Glutamatergic neuron (in vitro differentiated cells): ENCODE results near the gene TLL1. TPM values are rescaled to one million over a fixed set of nuclear protein-coding genes. Genes with fewer than 3 reads are reported as not detected.

Source experiments
- DNase-seq: peaks from one replicate; pipeline ENCODE4 v3.0.0; 2022
- H3K27ac Mint-ChIP-seq: one replicate; pipeline ENCODE4 v1.8.0; 2020; ENCODE audit warnings: mild to moderate bottlenecking, mixed read lengths, inconsistent platforms; ENCODE audit not compliant: unreplicated experiment
- H3K27me3 Mint-ChIP-seq: one replicate; pipeline ENCODE4 v1.8.0; 2020; ENCODE audit warnings: mild to moderate bottlenecking, moderate library complexity, mixed read lengths, inconsistent platforms; ENCODE audit not compliant: unreplicated experiment
- H3K36me3 Mint-ChIP-seq: one replicate; pipeline ENCODE4 v1.8.0; 2020; ENCODE audit warnings: mild to moderate bottlenecking, mixed read lengths, inconsistent platforms; ENCODE audit not compliant: unreplicated experiment
- H3K4me1 Mint-ChIP-seq: one replicate; pipeline ENCODE4 v1.8.0; 2020; ENCODE audit warnings: mild to moderate bottlenecking, low read depth, mixed read lengths, inconsistent platforms; ENCODE audit not compliant: unreplicated experiment
- H3K4me3 Mint-ChIP-seq: one replicate; pipeline ENCODE4 v1.8.0; 2020; ENCODE audit warnings: mild to moderate bottlenecking, mixed read lengths, inconsistent platforms; ENCODE audit not compliant: unreplicated experiment
- H3K9me3 Mint-ChIP-seq: one replicate; pipeline ENCODE4 v1.8.0; 2020; ENCODE audit warnings: mild to moderate bottlenecking, moderate library complexity, mixed read lengths, inconsistent platforms; ENCODE audit not compliant: unreplicated experiment
- total RNA-seq: library from RNA; stranded (reverse); fragmentation: NEBNext Ultra II Directional; extraction: Animal tissue kit (Norgen Biotek cat#: 25700); gene quantifications from one replicate; pipeline ENCODE4 v1.2.1, GENCODE V29; 2021; ENCODE audit not compliant: unreplicated experiment
- TF ChIP-seq, protein P1 (sequence below): fragments of 200-600 bp; sonication (generic); IDR thresholded peaks from one replicate; pipeline ENCODE4 v1.5.0; 2021; ENCODE audit not compliant: partially characterized antibody, unreplicated experiment

Gene TLL1
- total RNA-seq, 1 donor from 2014 or later, result 0.15 TPM

DNA sequence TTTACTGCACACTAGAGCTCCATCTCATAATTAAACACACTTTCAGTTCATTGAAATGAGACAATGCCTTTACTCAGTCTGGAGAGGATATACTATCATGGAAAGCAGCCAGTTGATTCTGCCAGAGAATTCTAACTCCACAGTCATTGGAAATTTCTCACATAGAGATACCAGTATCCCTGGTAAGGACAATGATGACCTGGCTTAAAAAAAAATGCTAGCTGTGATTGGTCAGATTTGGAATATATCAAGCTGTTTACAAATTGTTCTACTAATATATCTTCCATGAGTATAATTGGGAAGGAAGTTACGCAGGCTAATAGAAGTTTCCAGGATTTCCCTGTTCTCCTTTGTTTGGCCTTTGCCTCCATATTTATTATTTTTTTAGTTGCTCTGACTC is 34.5 kb upstream of the TLL1 start:
- no peak overlapping the region for H3K27ac Mint-ChIP-seq
- no peak overlapping the region for H3K4me3 Mint-ChIP-seq
- no peaks in the 10 kb centered on the region for H3K9me3 Mint-ChIP-seq
- peaks cover 2% of the 10 kb centered on the region for H3K27me3 Mint-ChIP-seq
- no peaks in the 10 kb centered on the region for H3K36me3 Mint-ChIP-seq
- TF ChIP-seq, protein P1, sequence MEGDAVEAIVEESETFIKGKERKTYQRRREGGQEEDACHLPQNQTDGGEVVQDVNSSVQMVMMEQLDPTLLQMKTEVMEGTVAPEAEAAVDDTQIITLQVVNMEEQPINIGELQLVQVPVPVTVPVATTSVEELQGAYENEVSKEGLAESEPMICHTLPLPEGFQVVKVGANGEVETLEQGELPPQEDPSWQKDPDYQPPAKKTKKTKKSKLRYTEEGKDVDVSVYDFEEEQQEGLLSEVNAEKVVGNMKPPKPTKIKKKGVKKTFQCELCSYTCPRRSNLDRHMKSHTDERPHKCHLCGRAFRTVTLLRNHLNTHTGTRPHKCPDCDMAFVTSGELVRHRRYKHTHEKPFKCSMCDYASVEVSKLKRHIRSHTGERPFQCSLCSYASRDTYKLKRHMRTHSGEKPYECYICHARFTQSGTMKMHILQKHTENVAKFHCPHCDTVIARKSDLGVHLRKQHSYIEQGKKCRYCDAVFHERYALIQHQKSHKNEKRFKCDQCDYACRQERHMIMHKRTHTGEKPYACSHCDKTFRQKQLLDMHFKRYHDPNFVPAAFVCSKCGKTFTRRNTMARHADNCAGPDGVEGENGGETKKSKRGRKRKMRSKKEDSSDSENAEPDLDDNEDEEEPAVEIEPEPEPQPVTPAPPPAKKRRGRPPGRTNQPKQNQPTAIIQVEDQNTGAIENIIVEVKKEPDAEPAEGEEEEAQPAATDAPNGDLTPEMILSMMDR, result no peak
- DNase-seq, result no peak
- H3K4me1 Mint-ChIP-seq, result no peaks in the 10 kb centered on the region

DNA sequence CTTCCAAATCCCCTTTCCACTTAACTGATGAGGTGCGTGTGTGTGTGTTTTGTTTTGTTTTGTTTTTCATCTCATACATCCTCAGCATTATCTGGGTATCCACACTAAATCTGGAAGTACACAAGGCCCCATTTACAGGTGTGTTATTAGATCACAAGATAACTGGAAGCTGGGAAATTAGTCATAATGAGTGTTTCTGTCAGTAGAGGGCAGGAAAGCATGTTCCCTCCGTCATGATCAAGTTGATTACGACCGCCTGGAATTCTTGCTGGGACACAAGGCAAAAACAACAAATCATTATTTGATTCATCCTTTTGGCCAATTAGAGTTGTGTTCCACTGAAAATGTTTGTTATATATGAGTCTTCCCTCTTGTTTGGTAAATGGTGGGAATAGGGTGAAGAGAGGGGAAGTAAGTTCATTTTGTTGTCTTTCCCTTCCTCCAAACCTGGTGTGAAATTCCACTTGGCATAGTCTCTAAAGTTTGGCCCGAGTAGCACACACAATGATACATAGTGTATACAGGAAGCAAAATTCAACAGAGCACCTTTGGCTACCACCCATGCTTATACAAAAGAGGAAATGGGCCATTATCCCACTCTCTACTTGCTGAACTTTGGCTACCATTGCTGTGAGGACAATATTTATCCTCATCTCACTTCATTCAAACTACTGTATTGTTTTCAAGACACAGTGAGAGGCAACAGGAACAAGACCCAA is 33.3 kb upstream of the TLL1 start:
- H3K27me3 Mint-ChIP-seq, result peaks cover 2% of the 10 kb centered on the region
- no peaks in the 10 kb centered on the region for H3K9me3 Mint-ChIP-seq
- no peak overlapping the region for H3K4me3 Mint-ChIP-seq
- no peak for DNase-seq
- H3K36me3 Mint-ChIP-seq, result no peaks in the 10 kb centered on the region
- TF ChIP-seq, protein P1, result no peak
- H3K4me1 Mint-ChIP-seq, result no peaks in the 10 kb centered on the region
- H3K27ac Mint-ChIP-seq, result no peak overlapping the region

DNA sequence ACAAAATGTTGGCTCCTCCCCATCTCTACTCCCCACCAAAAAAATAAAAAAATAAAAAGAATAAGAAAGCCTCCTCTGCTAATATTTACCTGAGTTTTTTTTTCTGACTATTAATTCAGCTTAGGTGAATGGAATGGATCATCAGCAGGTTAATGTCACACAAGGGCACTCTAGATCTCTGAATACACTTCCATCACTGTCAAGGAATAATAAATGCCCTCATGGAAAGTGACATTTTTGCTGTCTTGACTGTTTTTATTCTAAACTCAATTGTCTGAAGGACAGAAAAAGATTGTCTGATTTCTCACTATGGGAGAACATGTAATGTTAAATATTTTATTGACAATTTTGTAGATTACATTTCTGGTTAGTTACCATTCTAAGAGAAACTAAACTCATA is 30.4 kb upstream of the TLL1 start:
- Mint-ChIP-seq H3K9me3 (no peaks in the 10 kb centered on the region), H3K27ac (no peak overlapping the region), H3K4me3 (no peak overlapping the region), H3K27me3 (no peaks in the 10 kb centered on the region), H3K4me1 (no peaks in the 10 kb centered on the region), H3K36me3 (no peaks in the 10 kb centered on the region)
- DNase-seq, result no peak
- TF ChIP-seq, protein P1, result no peak

DNA sequence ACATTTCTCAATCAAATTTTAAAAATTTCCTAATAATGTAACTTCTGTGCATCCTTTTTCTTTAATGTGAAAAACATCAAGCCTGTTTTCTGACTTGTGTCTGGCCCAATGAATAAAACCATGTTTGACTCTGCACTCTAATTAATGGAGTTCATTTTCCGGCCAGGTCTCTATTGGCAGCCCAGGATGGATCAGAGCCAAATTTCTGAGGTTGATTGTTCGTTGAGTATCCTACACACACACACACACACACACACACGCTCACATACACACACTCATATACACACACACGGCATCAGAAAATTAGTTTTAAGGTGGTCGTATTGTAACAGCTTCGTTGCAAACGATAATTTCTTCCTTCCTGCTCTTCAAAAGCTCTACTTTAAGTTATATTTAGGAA is 28.9 kb upstream of the TLL1 start:
- DNase-seq, result no peak
- H3K27ac Mint-ChIP-seq, result no peak overlapping the region
- H3K4me3 Mint-ChIP-seq, result no peak overlapping the region
- H3K9me3 Mint-ChIP-seq, result no peaks in the 10 kb centered on the region
- TF ChIP-seq, protein P1, result no peak
- H3K36me3 Mint-ChIP-seq, result no peaks in the 10 kb centered on the region
- no peaks in the 10 kb centered on the region for H3K4me1 Mint-ChIP-seq
- no peaks in the 10 kb centered on the region for H3K27me3 Mint-ChIP-seq

DNA sequence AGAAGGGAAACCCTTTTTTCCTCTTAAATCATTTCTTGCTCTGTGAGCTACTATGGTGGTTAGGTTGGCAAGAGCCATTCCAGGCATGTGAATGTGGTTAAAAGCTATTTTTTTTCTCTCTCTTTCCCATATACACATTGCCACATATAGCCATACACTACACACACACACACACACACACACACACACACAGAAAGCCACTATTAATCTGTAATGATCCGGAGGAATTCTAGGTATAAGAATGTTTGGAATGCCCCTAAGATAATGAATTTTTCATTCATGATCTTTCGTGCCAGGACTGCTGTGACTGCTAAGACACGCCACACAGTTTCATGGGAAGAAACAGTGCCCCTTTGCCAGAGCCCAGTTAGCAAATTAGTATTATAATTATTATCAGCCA is 21.8 kb upstream of the TLL1 start:
- no peaks in the 10 kb centered on the region for H3K9me3 Mint-ChIP-seq
- TF ChIP-seq, protein P1, result no peak
- no peak overlapping the region for H3K27ac Mint-ChIP-seq
- no peaks in the 10 kb centered on the region for H3K36me3 Mint-ChIP-seq
- H3K27me3 Mint-ChIP-seq, result no peaks in the 10 kb centered on the region
- no peaks in the 10 kb centered on the region for H3K4me1 Mint-ChIP-seq
- no peak overlapping the region for H3K4me3 Mint-ChIP-seq
- DNase-seq, result no peak
